Measurements from ENCODE around the gene THNSL1. TPM values are rescaled to one million over a fixed set of nuclear protein-coding genes. Genes with fewer than 3 reads are reported as not detected.
"Not testable (repeated sequence)": the region's sequence is repeated elsewhere in the genome, so short reads cannot be mapped to it uniquely, and the experiment has no call there.

The THNSL1 gene
- total RNA-seq, 2 experiments from 2014 or later: 5.5 to 8.3 TPM

DNA sequence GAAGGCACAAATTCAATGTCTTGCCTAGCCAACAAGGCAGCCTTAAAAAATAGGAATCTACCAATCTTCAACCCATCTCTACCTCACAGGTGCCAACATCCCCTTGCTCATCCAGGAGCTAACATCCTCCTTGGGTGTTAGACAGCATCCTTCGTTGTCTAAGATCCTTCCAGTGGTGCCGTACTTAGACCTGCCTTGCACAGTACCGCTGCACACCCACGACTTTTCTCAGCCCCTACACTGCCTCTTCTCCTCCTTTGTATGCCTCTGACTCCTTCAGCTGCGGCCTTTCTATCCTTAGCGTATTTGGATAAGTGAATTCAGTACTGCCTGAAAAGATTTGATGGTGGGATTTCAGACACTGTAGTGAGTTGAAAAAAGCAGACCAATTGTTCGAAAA lies 48.1 kb upstream of the THNSL1 start:
- no TSS peak for BruUV-seq (replicated peaks)
- Histone ChIP-seq H3K27ac (ENCODE audit: low read depth, low read length, poor library complexity, severe bottlenecking) (no peak overlapping the region), H2AFZ (ENCODE audit: low read length) (no peak overlapping the region), H3K9me2 (ENCODE audit: insufficient read depth, low read length) (no peaks in the 10 kb centered on the region), H3K36me3 (ENCODE audit: insufficient read depth, low read length) (no peaks in the 10 kb centered on the region), H3K4me1 (ENCODE audit: insufficient read depth, low read length, poor library complexity, severe bottlenecking) (no peaks in the 10 kb centered on the region), H3K9me3 (ENCODE audit: low read length) (no peaks in the 10 kb centered on the region), H3K79me2 (ENCODE audit: insufficient read depth, low read depth, low read length) (no peaks in the 10 kb centered on the region), H3K4me2 (ENCODE audit: low read length) (no peak overlapping the region), H3K4me3 (ENCODE audit: low read depth, low read length, poor library complexity, severe bottlenecking) (no peak overlapping the region), H4K20me1 (ENCODE audit: insufficient read depth, low read length) (no peaks in the 10 kb centered on the region)
- TF ChIP-seq, protein P1, sequence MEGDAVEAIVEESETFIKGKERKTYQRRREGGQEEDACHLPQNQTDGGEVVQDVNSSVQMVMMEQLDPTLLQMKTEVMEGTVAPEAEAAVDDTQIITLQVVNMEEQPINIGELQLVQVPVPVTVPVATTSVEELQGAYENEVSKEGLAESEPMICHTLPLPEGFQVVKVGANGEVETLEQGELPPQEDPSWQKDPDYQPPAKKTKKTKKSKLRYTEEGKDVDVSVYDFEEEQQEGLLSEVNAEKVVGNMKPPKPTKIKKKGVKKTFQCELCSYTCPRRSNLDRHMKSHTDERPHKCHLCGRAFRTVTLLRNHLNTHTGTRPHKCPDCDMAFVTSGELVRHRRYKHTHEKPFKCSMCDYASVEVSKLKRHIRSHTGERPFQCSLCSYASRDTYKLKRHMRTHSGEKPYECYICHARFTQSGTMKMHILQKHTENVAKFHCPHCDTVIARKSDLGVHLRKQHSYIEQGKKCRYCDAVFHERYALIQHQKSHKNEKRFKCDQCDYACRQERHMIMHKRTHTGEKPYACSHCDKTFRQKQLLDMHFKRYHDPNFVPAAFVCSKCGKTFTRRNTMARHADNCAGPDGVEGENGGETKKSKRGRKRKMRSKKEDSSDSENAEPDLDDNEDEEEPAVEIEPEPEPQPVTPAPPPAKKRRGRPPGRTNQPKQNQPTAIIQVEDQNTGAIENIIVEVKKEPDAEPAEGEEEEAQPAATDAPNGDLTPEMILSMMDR (conservative IDR thresholded peaks at IDR 0.05; ENCODE audit: low read length): no peak
- TF ChIP-seq EZH2phosphoT487 (IDR thresholded peaks at IDR 0.05; ENCODE audit: borderline replicate concordance, low read depth, low read length): no peak
- intact Hi-C loops (cut with micrococcal nuclease; ENCODE audit: unreplicated experiment): no loop called here
- POLR2A ChIA-PET: interaction anchor here (0.6 kb wide), 1 partner anchor 12 kb away, joined by 3 read pairs; no protein-coding TSS in a partner anchor
- CTCF ChIA-PET (ENCODE audit: unreplicated experiment): no interaction called here
- no peak for DNase-seq (ENCODE audit: low spot score)

DNA sequence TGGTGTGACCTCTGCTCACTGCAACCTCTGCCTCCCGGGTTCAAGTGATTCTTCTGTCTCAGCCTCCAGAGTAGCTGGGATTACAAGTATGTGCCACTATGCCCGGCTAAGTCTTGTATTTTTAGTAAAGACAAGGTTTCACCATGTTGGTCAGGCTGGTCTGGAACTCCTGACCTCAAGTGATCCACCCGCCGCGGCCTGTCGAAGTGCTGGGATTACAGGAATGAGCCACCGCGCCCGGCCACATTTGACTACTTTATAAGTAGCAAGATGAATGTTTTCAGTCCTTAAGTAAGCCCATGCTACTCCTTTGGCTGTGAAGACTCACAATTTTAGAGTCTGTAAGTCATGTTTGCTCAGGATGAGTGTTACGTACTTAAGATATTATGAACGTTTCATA lies 47.5 kb upstream of the THNSL1 start:
- H3K79me2 ChIP-seq (ENCODE audit: insufficient read depth, low read depth, low read length); H3K27ac ChIP-seq (ENCODE audit: low read depth, low read length, poor library complexity, severe bottlenecking); POLR2A ChIA-PET; CTCF ChIA-PET (ENCODE audit: unreplicated experiment); H3K4me3 ChIP-seq (ENCODE audit: low read depth, low read length, poor library complexity, severe bottlenecking); intact Hi-C loops (cut with micrococcal nuclease; ENCODE audit: unreplicated experiment); H3K9me2 ChIP-seq (ENCODE audit: insufficient read depth, low read length); H2AFZ ChIP-seq (ENCODE audit: low read length); H3K4me2 ChIP-seq (ENCODE audit: low read length); H3K36me3 ChIP-seq (ENCODE audit: insufficient read depth, low read length); H3K4me1 ChIP-seq (ENCODE audit: insufficient read depth, low read length, poor library complexity, severe bottlenecking); H4K20me1 ChIP-seq (ENCODE audit: insufficient read depth, low read length); H3K9me3 ChIP-seq (ENCODE audit: low read length); DNase-seq (ENCODE audit: low spot score); BruUV-seq (replicated peaks): not testable (repeated sequence)

- intact Hi-C loops (cut with micrococcal nuclease; ENCODE audit: unreplicated experiment): no loop called here
- no peak for TF ChIP-seq EZH2phosphoT487 (IDR thresholded peaks at IDR 0.05; ENCODE audit: borderline replicate concordance, low read depth, low read length)
- TF ChIP-seq, protein P1 (conservative IDR thresholded peaks at IDR 0.05; ENCODE audit: low read length): no peak
- H4K20me1 ChIP-seq (ENCODE audit: insufficient read depth, low read length): no peaks in the 10 kb centered on the region
- no TSS peak for BruUV-seq (replicated peaks)
- no peak for DNase-seq (ENCODE audit: low spot score)
- no peaks in the 10 kb centered on the region for H3K4me1 ChIP-seq (ENCODE audit: insufficient read depth, low read length, poor library complexity, severe bottlenecking)
- no peak overlapping the region for H3K4me2 ChIP-seq (ENCODE audit: low read length)
- H3K27ac ChIP-seq (ENCODE audit: low read depth, low read length, poor library complexity, severe bottlenecking): no peak overlapping the region
- no peaks in the 10 kb centered on the region for H3K9me2 ChIP-seq (ENCODE audit: insufficient read depth, low read length)
- H3K4me3 ChIP-seq (ENCODE audit: low read depth, low read length, poor library complexity, severe bottlenecking): no peak overlapping the region
- POLR2A ChIA-PET: no interaction called here
- no peaks in the 10 kb centered on the region for H3K79me2 ChIP-seq (ENCODE audit: insufficient read depth, low read depth, low read length)
- CTCF ChIA-PET (ENCODE audit: unreplicated experiment): no interaction called here
- no peaks in the 10 kb centered on the region for H3K36me3 ChIP-seq (ENCODE audit: insufficient read depth, low read length)
- H2AFZ ChIP-seq (ENCODE audit: low read length): no peak overlapping the region
- no peaks in the 10 kb centered on the region for H3K9me3 ChIP-seq (ENCODE audit: low read length)
These were observed 46.6 kb upstream of the THNSL1 start for GRCh38 chr10:24969841-24970281.

All from OCI-LY7 (cell line).